ENCODE data around the gene PLA2G6.

PLA2G6 gene, protein sequence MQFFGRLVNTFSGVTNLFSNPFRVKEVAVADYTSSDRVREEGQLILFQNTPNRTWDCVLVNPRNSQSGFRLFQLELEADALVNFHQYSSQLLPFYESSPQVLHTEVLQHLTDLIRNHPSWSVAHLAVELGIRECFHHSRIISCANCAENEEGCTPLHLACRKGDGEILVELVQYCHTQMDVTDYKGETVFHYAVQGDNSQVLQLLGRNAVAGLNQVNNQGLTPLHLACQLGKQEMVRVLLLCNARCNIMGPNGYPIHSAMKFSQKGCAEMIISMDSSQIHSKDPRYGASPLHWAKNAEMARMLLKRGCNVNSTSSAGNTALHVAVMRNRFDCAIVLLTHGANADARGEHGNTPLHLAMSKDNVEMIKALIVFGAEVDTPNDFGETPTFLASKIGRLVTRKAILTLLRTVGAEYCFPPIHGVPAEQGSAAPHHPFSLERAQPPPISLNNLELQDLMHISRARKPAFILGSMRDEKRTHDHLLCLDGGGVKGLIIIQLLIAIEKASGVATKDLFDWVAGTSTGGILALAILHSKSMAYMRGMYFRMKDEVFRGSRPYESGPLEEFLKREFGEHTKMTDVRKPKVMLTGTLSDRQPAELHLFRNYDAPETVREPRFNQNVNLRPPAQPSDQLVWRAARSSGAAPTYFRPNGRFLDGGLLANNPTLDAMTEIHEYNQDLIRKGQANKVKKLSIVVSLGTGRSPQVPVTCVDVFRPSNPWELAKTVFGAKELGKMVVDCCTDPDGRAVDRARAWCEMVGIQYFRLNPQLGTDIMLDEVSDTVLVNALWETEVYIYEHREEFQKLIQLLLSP

DNA sequence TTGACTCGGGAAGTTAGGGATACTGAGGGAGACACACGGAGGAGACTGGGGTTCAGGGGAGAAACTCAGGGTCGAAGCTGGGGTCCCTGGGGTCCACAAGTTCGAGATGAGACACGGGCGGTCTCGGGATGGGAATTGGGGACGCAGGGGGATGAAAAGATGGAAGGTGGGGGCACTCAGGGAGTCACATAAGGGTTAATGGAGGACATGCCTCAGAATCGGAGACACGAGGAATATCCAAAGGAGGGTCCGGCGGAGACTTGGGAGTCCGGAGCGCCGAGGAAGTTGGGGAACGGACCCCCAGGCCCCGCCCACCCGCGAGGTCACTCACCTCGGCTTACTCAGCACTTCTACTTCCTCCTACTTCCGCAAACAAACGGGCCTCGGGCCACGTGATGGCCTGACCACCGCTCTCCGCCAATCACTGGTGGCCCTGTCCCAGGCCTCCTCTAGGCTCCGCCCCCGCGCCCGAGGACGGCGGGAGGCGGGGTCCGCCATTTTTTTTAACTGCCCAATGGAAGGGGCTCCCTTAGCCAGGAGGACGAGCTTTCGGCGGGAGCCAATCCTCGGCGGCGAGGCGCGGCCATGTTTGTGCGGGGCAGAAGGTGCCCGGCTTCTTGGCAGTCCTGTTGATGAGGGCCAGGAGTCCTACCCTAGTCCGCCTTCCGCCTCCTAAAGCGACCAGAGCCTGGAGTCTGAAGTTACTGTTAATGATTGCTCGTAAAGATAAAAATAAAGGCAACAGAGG, at the start of gene PLA2G6:
Gene PLA2G6, minus strand, starts transcription at position 378 of the 748 bp plus-strand sequence. CDS start 12,404 bp downstream, outside the sequence.
- FAIRE-seq: peak; percentile 96

DNA sequence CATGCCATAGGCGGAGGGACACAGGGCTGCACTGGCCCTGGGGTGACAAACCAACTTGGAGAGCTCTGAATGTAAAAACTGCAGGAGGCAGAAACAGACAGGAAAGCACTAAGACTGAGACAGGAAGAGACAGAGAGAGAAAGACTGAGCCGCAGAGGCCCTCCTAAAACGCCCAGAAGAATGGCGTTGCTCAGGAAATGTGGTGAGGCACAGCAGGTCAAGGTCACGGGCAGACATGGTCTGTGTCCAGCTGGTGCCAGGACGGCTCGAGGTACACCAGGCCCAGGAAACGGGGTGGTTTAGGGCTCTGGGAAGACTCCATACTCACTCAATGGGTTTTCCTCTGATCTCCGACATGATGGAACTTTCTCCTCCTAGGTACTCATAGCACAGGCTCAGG, 49.3 kb upstream of the PLA2G6 start:
- FAIRE-seq: no peak

DNA sequence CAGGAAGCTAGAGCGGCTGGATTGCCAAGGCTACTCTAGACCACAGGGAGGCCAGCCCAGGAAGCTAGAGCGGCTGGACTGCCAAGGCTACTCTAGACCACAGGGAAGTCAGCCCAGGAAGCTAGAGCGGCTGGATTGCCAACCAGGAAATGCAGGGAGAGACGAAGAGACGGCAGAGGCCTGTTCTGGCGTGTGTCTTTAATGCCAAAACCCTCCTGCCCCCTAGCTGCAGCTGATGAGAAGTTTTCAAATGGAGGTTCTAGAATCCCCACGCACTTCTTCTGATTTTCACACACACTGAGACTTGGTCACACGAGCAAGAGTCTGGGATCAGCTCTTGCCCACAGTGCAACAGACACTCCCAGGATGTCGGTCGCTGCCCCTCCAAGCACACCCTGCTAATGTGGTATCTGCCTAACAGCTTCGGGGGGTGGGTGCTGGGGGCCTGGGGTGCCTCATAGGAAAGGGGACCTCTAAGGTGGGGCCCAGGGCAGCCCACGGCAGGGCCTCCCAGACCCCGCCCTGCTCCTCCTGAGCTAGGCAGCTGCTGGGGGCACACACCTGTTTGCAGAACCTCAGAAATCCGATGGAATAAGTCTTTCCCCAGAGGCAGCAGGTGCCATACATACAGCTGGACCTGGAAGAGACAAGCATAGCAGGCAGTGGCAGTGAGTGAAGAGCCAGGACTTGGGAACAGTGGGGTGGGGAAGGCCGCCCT, 48.6 kb upstream of the PLA2G6 start:
- no peak for FAIRE-seq

DNA sequence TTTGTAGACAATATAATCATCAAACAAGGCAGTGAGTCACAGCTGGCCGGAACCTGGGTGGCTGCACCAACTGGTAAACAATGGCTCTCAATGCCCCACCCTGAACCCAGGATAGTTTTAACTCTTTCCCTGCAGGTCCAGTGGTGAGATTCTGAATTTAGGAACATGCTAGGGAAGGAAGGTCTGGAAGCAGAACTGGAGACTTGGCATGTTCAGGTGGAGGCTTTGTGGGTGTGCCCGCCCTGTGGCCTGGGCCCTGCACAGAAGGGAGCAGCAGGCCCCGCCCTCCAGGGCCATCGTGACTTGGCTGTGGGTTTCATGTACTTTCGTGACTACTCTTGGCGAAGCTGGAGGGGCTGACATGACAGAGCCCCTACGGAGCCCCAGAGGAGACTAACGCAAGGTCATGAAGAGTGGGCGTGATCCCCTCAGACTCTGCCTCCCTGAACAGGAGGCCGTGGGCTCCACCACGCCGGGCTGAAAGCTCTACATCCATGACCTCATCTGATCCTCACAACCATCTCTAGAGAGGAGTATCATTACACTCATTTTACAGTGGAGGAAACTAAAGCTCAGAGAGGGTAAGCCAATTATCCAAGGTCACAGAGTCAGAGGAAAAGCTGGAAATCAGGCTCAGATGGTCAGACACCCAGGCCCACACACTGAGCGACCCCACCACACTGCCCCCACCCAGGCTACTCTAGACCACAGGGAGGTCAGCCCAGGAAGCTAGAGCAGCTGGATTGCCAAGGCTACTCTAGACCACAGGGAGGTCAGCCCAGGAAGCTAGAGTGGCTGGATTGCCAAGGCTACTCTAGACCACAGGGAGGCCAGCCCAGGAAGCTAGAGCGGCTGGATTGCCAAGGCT, 47.5 kb upstream of the PLA2G6 start:
- FAIRE-seq: no peak

DNA sequence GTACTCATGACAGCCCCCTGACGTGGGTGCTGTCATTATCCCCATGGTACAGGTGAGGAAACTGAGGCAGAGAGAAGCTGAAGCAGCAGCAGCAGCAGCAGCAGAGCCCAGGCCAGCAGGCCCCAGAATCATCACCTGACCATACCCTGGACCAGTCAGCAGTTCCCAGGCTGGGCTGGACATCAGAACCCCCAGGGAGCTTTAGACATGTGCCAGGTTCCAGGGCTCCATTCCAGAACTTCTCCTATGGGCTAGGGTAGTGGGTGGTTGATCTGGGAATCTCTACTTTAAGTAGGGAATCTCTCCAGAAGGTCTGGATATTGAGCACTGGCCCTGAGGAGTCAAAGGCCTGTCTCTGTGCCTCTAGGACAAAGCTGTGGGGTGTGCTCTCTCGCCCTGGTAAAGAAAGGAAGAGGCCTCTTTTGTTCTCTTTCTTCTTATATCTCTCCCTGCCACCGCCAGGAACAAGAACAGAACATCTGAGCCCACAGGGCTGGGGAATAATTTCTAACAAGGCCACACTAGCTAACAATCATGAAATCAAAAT, 46.8 kb upstream of the PLA2G6 start:
- no peak for FAIRE-seq

DNA sequence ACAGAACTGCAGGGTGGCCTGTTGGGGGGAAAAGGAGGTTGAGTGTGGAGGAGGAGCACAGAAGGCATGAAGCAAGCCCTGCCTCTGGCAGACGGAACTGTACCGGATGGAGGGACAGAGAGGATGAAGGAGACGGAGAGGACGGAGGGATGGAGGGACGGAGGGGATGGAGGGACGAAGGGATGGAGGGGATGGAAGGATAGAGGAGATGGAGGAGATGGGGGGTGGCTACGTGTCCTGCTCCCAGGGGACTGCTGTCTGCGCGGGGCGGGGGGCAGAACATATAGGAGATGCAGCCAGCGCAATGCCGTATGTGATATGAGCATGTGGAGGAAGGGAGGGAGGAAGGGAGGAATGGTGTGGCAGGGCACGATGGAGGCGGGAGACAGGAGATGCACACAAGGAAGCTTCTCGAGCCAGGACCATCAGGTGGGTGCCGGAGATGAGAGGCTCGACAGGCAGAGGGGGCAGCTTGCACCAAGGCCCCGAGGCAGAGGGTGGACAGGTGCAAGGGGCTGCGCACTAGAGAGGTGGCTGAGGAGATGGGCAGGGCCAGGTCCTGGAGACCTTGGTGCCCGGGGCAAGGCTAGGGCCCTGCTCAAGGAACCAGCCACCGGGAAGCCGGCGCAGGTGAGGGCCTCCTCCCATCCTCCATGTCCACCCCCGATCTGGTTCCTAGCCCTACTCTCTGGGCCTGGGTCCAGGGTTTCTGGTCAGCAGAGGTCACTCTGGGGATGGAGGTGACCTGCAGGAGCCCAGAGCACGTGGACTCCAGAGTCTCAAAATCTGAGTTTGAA, 45.4 kb upstream of the PLA2G6 start:
- no peak for FAIRE-seq

DNA sequence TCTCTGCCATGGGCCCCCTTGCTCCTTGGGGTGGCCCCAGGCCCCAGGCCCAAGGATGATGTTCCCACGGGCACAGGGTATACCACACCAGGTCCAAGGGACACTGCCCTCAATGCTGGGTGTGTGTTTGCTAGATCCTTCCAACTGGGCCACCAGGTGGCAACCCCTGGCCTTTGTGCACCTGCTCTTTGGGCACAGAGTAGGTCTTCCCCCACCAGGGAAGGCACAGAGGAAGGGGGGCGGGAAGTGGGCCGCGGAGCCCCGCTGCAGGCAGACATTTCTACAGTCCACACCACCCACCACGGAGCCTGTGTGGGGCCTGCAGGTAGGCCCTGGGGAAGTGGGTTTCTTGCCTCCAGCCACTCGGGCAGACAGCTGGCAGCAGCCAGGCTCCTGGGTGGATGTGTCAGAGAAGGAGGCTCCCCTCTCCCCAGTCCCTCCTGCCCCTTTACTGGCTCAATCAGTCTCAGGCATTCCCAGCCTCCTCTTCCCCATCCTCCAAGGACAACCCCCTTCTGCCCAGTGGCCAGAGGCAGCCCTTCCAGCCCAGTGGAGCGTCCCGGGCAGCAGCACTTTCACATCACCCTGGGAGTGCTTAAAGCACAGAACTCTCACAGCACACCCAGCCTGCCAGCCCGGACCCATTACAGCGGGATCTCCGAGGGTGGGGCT, 41.8 kb upstream of the PLA2G6 start:
- no peak for FAIRE-seq

DNA sequence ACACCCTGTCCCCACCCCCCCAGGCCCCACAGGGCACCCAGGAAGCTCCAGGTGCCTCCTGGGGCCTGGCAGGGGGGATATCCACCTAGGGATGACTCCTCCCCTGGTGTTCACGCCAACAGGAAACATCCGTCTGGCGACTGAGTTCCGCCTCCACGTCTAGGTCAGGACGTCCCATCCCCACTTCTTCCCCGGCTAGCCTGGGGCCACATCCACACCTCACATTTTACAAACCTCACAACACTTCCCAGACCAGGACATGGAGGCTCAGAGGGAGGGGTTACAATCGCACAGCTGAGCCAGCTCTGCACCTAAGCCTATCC, 41.1 kb upstream of the PLA2G6 start:
- no peak for FAIRE-seq

DNA sequence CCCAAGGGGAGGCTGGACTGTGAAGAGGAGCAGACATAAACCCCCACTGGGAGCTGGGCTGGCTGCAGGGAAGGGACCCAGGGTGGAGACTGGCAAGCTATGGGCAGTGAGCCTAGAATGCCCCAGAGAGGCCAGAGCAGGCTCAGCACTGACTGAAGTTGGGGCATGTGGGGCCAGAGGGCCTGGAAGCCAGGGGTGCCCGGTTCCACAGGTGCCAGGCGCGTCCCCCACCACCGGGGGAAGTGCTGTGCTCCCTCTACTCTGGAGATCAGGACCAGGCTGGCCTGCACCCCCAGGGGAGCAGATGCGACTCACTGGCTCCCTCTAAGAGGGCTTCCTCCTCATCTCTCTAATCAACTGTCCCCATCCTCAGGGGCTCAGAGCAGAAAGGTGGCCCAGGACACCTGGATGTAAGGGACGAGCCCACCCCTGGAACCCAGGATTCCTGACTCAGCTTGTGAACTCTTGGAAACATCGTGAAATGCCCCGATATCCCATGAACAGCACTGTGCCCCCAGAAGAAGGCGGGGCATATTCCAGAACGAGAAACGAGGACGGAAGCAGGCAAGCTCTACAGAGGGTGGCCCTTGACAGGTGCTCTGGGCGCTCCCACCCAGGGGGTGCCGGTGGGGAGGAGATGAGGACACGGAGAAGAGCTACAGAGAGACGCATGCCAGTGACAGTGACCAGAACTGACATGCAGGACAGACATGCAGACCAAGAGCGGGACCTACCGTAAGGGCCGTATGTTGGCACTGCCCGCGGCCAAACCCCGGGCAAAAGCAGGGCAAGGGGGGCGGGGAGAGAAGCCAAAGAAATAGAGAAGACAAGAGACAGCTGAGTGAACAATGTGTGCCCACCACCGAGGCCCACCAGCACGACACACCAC, 40.5 kb upstream of the PLA2G6 start:
- no peak for FAIRE-seq

DNA sequence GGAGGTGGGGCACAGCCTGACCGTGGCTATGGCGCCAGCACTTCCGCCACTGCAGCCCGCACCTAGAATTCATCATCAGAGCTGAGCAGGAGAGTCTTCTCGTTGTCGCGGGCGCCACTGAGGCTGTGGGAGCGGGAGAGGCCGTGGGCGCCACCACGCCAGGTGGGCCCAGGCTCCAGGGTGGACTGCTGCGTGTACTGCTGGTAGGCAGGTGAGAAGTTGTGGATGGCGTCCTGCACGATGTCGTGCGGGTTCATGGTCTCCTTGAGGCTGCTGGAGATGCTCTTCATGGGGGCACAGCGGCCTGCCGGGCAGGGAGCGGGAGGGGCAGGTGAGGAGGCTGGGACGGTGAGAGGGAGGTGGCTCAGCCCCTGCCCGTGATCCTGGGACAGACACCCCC, 39.8 kb upstream of the PLA2G6 start:
- FAIRE-seq: no peak

DNA sequence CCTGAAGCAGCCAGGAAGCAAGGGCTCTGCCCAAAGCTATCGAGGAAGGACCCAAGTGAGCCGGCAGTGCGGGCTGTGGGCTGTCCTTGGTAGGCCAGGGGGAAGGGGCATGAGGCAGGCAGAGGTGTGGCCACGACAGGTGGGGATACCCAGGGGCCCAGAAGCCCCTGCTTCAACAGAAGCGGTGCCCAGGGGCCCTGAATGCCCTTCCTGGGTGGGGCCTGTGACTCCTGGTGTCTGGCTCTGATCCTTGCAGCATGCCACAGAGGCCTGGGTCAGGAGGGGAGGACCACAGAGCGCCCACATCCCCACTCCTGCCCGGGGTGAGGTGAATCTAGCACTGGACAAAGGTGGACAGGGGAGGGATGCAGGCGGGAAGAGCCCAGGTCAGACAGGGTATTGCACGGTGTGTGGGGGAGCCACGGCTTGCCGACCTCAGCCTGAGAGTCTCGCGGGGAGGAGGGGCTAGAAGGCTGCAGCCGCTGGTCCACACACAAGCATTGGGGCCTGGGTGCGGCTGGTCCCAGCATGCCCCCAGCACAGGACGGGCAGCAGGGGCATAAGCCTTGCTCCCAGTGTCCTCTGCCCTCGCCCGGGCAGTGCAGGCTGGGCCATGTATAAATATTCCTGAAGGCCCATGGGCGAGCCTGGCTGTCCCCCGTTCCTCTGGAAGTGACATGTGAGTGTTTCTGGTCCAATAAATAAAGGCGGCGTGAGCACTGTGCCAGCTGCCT, 39.2 kb upstream of the PLA2G6 start:
- no peak for FAIRE-seq

DNA sequence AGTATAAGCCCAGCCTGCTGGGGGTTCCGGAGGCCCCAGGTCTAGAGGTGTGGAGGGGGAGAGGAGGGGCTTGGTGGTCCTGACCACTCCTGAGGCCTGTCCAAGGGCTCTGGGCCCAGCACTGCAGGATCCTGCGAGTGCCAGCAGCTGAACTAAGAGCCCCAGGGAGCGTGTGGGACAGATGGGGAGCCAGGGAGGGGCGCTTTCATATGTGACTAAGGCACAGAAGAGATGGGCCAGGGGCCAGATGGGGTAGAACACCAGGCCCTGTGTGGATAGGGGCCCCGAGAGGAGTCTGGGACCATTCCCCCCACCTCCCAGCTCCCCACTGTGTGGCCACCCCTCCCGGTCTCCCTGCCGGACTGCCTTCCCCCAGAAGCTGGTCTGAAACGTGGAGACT, 38.5 kb upstream of the PLA2G6 start:
- FAIRE-seq: no peak

DNA sequence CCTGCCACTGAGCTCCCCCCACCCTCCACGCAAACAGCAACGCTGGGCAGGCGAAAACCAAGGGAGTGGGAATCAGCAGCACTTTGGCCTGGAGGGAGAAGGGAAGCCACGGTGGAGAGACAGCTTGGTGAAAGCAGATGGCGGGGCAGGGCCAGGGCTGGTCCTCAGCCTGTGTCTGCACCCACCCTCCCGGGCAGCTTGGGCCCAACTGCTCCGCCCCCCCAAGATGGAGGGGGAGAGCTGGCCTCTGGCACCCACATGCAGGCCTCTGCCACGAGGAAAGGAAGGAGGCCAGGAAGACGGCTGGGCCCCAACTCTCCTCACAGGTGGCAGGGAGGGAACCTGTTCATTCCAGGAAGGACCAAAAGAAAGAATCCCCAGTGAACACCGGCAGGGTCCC, 38.0 kb upstream of the PLA2G6 start:
- no peak for FAIRE-seq

DNA sequence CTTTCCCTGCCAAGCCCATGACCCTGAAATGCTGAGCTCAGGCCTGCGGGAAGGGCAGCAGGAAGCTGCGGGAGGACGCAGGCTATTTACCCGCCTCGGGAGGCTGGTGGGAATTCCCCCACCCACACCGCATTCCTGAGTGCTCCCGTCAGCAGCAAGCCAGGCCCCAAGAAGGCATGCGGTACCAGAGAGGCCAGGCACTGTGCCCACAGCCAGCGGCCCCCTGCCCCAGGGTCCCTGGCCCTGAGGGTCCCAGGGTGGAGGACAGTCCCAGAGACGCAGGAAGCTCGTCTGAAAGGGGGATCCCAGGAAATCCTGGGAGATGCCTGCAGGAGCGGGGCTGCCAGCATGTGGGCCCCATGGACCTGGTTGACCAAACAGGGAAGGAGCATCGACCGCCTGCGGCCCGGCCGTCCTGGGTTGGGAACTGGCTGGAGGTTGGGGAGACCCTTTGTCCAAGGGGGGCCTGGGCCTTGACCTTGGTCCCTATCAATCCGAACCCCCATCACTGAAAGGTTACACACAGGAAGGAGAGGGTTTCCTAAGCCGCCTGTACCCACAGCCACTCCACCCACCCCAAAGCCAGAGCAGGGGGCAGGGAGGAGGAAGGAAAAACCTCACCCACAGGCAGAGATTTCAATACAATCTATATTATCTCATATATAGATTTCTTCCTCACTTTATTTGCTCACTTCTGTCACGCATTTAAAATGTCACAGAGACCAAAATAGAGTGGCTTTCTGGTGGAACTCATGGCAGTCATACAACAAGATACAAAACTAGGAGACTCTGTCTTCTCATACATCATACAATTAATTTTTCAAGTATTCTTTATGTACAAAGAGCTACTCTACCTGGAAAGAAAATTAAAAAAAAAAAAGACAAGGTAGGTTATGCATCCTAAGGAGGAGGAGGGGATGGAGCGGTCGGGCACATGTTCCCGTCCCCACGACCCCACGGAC, 37.3 kb upstream of the PLA2G6 start:
- FAIRE-seq: no peak

DNA sequence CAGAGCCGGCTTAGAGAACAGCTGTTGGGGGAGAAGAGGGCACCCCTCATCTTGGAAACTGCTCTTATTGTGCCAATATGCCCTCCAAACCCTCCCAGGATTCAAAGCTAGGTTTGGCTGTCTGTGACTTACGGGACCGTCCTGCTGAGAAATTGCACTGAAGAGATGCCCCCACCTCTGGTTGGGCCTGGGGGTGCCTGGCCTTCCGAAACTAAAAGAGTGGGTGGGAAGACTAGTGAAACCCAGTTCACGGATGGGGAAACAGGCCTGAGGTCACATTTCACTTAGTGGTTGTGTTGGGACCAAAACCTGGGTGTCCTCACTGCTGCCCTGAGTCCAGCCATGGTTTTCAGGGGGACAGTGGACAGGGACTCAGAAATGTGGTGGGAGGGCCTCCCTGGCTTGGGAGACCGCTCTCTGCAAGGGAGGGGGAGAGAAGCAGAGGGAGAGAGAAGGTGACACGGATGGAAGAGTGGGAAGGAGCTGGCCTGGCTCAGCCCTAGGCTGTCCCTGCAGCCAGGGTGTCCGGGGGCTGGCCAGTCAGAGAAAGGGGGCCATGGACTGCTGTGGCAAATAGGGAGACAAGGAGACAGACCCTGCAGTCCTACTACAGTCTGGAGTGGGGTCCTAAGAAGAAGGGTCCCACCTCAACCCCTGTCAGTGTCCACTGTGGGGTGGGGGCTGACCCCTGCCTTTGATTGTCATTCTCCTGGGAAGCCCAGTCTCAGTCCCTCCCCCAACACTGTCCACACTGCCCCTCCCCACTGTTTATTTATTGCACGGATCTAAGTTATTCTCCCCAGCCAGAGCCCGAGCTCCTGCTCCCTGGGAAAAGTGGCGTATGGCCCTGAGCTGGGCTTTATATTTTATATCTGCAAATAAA, 33.8 kb upstream of the PLA2G6 start:
- FAIRE-seq: no peak
